GM12891 (cell line): ENCODE measurements around the gene SLC44A3.

Experiments used
- DNase-seq: peaks from one replicate; pipeline ENCODE4 v3.0.0; 2011; ENCODE audit warnings: low spot score; ENCODE audit not compliant: insufficient read length
- FAIRE-seq: peaks from 2 replicates; lab custom pipeline; 2011; peaks lifted over from hg19 to GRCh38; lab: Jason Lieb, UNC
- PAX5 ChIP-seq: IDR thresholded peaks from 2 replicates; pipeline ENCODE4 v1.6.1; 2011; ENCODE audit warnings: low read length, moderate library complexity, mild to moderate bottlenecking; ENCODE audit not compliant: insufficient read depth, severe bottlenecking
- POLR2A ChIP-seq: IDR thresholded peaks from 2 replicates; pipeline ENCODE4 v1.6.1; 2011; ENCODE audit warnings: low read depth, low read length, control low read depth
- POLR2AphosphoS5 ChIP-seq: IDR thresholded peaks from 2 replicates; pipeline ENCODE4 v1.6.1; 2011; ENCODE audit warnings: low read depth, low read length, control low read depth
- POU2F2 ChIP-seq: IDR thresholded peaks from 2 replicates; pipeline ENCODE4 v1.6.1; 2011; ENCODE audit warnings: low read depth, mild to moderate bottlenecking, control low read depth, low read length, moderate library complexity
- SPI1 ChIP-seq: IDR thresholded peaks from 2 replicates; pipeline ENCODE4 v1.6.1; 2011; ENCODE audit warnings: low read depth, low read length, control low read depth
- TAF1 ChIP-seq: IDR thresholded peaks from 2 replicates; pipeline ENCODE4 v1.6.1; 2011; ENCODE audit warnings: low read depth, low read length, control low read depth

Gene SLC44A3

DNA sequence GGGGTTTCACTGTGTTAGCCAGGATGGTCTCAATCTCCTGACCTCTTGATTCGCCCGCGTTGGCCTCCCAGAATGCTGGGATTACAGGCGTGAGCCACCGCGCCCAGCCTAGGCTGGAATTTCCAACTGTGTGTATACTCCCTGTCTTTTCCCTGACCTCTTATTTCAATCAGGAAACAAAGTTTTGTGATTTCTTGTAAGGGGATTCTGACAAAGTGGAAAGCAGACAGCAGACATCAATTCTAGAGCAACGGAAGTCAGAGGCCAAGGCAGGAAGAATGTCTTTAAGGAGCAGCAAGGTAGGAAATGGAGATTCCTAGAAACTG, 36.0 kb upstream of the SLC44A3 start:
- no peak for DNase-seq
- no peak for FAIRE-seq
- TF ChIP-seq POLR2A, result no peak

DNA sequence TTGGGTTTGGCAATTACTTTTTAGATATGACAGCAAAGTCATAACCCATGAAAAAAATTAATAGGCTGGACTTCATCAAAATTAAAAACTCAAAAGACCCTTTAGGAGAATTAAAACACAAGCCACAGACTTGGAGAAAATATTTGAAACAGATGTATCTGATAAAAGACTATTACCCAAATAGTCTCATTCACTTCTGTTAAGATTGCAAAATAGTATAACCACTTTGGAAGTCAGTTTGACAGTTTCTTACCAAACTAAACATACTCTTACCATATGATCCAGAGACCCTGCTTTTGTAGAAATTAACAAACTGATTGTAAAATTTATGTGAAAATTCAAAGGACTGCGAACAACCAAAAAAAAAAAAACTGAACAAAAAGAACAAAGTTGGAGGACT, 32.5 kb upstream of the SLC44A3 start:
- no peak for DNase-seq
- no peak for TF ChIP-seq TAF1
- TF ChIP-seq POU2F2, result no peak
- TF ChIP-seq POLR2AphosphoS5, result no peak
- TF ChIP-seq SPI1, result no peak
- no peak for TF ChIP-seq POLR2A
- no peak for TF ChIP-seq PAX5
- FAIRE-seq, result no peak

DNA sequence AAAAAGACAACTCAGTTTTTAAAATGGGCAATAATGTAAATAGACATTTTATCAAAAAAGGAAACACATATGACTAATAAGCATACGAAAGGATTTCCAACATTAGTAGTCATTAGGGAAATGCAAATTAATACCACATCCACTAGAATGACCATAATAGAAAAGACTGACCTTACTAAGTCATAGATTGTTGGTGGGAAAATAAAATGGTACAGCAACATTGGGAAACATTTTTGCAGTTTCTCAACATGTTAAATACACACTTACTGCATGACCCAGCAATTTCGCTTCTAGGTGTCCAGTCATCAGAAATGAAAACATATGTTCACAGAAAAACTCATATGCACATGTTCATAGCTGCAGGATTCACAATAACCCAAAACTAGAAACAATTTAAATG, 29.9 kb upstream of the SLC44A3 start:
- TF ChIP-seq SPI1 (no peak), POU2F2 (no peak), TAF1 (no peak)
- DNase-seq (no peak), FAIRE-seq (no peak)

DNA sequence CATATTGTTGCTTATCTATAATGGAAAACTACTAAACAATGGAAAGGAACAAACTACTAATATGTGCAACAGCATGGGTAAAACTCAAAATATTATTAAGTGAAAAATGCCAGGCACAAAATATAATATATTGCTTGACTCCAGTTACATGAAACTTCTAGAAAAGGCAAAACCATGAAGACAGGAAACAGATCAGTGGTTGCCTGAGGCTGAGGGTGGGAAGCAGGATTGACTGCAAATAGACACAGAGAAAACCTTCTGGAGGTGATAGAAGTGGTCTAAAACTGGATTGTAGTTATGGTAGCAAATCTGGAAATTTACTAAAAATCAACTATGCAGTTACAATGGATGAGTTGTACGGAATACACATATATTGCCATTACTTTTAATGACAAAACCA, 29.5 kb upstream of the SLC44A3 start:
- no peak for DNase-seq
- no peak for FAIRE-seq
- TF ChIP-seq PAX5 (no peak), SPI1 (no peak), POLR2A (no peak), POLR2AphosphoS5 (no peak), TAF1 (no peak), POU2F2 (no peak)

DNA sequence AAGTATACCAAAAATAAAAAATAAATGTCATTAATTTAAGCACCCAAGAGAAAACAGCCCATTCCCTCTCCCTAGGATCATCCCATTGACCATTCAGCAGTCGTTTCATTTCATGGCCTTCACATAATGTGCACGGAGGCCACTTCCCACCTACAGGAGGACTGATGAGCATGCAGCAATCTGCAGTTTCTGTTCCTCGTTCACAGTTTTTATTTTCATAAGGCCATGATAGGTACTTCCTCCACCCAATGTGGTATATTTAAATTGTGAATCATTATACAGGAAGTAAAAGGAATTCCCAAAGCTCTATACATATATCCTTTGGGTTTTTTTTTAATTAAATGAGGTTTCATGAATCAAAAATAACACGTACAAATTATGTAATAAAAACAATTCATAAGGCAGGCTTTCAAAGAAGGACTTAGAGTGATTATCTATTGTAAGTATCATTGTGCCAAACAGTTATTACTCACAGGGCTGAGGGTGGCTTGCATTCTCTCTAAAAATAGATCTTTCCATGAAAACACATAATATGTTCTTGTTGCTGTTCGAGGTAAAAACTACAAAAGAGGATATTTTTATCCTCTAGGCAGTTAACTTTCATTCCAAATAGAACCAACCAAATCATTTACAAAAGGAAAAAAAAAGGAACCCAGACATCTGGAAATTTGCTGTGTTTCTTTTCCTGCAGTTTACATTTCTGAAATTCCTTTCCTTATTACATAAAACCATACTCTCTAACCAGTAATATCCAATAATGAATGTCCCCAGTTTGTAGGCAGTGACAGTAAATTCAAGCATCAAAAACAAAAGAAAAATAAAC, 27.5 kb upstream of the SLC44A3 start:
- peak; percentile 24 for DNase-seq
- TF ChIP-seq PAX5 (no peak), POLR2A (no peak), POLR2AphosphoS5 (no peak), POU2F2 (no peak), TAF1 (no peak), SPI1 (peak; percentile 94)
- peak; percentile 51 for FAIRE-seq

DNA sequence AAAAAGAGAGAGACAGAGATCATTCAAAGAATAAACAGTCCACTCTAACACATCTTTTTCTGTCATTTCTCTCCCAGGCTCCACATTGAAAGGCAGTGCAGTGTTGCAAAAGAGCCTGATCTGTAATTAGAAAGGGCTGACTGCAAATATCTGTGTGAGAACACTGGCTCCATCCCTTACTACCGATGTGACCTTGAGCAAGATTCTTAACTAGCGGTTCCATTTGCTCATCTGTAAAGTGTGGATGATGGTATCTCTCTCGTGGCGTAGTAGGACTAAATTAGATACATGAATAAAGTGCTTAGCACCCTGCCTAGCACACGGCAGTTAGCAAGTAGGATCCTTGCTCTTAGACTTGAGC, 26.9 kb upstream of the SLC44A3 start:
- TF ChIP-seq POU2F2, result no peak
- TF ChIP-seq POLR2AphosphoS5, result no peak
- FAIRE-seq (no peak), DNase-seq (no peak)

DNA sequence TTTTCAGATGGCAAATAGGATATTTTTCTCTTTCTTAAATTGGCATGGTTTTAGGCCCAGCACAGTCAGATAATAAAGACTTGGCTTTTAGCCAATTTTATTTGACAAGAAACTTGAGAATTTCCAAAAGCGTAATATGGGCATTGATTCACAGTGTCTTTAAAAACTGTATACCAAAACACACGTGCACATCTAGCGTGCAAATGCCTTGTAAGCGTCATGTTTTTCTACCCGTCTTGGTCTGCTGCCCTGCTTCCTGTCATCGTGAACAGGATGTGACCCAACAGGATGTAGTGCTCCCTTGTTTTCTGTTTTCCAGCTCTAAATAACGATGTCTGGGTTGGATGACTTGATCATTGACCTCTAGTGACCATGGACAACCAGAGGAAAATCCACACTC, 24.7 kb upstream of the SLC44A3 start:
- DNase-seq (no peak), FAIRE-seq (no peak)
- TF ChIP-seq POLR2AphosphoS5 (no peak), SPI1 (no peak), POU2F2 (no peak), PAX5 (no peak), POLR2A (no peak), TAF1 (no peak)

DNA sequence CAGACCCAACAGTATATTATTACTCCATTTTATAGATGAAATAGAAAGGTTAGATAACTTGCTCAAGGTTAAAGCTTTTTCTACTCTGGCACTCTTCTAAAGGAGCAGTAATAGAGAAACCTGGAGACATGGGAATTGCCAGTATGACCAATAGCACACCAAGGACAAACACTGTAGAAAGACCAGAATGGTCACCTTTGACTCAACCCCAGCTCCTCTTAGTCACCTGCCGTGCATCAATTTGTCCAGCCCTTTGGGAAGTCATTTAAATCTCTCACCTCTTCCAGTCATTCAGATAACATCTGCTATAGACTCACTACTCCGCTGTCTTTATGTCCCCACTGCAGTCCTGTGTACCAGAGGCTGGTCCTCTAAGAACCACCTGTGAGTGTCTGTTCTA, 23.9 kb upstream of the SLC44A3 start:
- no peak for DNase-seq
- no peak for TF ChIP-seq TAF1
- TF ChIP-seq PAX5, result no peak
- TF ChIP-seq POU2F2, result no peak
- TF ChIP-seq SPI1, result no peak
- TF ChIP-seq POLR2A, result no peak
- no peak for TF ChIP-seq POLR2AphosphoS5
- FAIRE-seq, result no peak

DNA sequence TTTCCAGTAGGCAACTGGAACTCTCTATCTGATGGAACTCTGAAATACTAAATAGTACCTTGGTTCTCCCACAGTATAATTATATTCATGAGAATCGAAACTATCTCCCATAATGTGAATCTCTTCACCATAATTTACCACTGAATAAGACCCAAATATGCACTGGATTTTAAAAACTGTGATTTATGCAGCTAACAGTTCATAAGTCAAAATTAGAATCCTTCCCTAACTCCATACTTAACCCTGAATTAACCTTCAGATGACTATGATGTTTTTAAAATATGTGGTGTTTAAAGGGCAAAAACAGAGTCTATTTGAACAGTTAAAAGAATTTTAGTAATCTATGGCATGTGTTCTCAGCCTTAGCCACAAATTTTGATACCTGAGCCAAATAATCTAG, 22.9 kb upstream of the SLC44A3 start:
- no peak for FAIRE-seq
- TF ChIP-seq POLR2AphosphoS5 (no peak), POLR2A (no peak), POU2F2 (no peak), SPI1 (no peak), PAX5 (no peak), TAF1 (no peak)
- DNase-seq, result no peak

DNA sequence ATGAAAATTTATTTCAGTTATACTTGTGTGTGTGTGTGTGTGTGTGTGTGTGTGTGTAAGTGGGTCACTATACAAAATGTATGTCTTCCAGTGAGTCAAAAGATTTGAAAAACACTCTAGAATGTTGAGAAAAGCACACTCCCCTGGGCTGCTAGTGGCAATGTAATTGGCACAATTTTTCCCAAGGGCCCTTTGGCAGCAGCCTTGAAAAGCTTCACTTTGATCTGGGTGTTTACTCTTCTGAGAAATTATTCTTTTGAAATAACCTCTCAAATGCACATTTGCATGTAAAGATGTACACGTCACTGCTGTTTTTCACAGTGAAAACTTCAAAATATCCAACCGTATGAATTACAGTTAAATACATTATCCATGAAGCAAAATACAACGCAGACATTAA, 22.1 kb upstream of the SLC44A3 start:
- TF ChIP-seq TAF1 (no peak), SPI1 (no peak), PAX5 (no peak), POU2F2 (no peak), POLR2A (no peak), POLR2AphosphoS5 (no peak)
- DNase-seq (no peak), FAIRE-seq (no peak)

DNA sequence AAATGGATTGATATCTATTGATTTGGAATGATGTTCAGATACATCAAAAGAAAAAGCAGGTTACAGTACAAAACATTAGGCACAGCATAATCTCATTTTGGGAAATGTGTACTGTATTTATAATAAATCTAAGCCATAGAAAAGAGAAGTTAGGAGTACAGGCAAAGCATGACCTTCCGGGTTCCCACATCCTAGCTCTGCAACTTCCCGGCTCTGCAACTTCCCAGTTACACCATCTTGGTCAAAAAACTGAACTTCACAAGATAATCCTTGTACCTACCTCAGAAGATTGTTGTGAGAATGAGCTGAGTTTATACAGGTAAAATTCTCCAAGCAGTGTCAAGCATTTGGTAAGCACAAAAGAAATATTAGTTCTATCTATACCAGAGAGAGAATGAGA, 21.7 kb upstream of the SLC44A3 start:
- no peak for TF ChIP-seq POLR2A
- no peak for TF ChIP-seq POU2F2
- TF ChIP-seq TAF1, result no peak
- no peak for TF ChIP-seq SPI1
- no peak for TF ChIP-seq POLR2AphosphoS5
- no peak for TF ChIP-seq PAX5
- DNase-seq (no peak), FAIRE-seq (no peak)
